ENCODE measurements around the gene CCR9.

Gene CCR9

DNA sequence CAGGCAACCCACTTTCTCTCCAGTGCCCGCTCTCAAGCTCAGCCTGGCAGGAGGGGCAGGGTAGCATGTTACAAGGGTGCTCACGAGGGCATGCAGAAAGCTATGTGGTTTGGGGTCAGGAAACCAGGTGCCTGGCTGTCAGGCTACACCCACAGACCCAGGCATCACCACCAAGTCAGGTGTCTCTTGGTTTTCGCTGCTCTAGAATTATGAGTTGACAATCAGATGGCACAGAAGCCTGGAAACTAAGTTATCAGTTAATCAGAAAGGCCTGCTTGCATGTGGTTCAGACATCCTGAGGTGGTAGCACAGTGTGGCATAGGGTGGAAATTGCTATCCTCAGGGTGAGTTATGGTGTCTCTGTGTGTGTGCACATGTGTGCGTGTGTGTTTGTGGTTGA, 16.2 kb upstream of the CCR9 start:
- H3K27ac ChIP-seq = no peak overlapping the region
- TF ChIP-seq EZH2 (IDR thresholded peaks at IDR 0.05) = no peak
- TF ChIP-seq POLR2AphosphoS5 (IDR thresholded peaks at IDR 0.05; ENCODE audit: borderline replicate concordance, low read depth, low read length) = no peak
- no peak for TF ChIP-seq FOXP2 (optimal IDR thresholded peaks at IDR 0.05; ENCODE audit: control extremely low read depth, extremely low read length, insufficient read depth)
- H3K9me3 ChIP-seq (ENCODE audit: low read depth, low read length) = no peaks in the 10 kb centered on the region
- DNase-seq (ENCODE audit: low read depth, low spot score) = no peak
- no peak overlapping the region for H3K9ac ChIP-seq (ENCODE audit: insufficient read length)
- no peaks in the 10 kb centered on the region for H3K36me3 ChIP-seq (ENCODE audit: insufficient read depth, low read length)
- no peak overlapping the region for H3K4me3 ChIP-seq

DNA sequence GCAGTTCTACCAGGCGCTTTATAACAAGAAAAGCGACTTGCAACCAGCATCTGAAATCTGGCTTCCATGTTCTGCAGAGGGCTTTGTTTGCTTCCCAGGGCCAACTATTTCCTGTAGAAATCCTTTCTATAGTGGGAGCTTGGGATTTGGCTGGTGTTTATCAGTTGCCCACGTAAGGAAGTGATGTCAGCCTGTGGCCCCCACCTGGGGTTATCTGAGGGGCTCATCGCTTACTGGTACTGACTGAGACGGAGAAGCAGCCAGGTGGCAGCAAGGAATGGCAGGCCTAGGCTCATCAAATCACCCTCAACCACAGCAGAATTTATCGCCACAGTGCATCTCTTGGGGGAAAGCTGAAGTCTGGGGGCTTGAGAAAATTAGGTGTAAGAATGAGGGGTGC, 14.6 kb upstream of the CCR9 start:
- TF ChIP-seq EZH2 (IDR thresholded peaks at IDR 0.05) (no peak), FOXP2 (optimal IDR thresholded peaks at IDR 0.05; ENCODE audit: control extremely low read depth, extremely low read length, insufficient read depth) (no peak), POLR2AphosphoS5 (IDR thresholded peaks at IDR 0.05; ENCODE audit: borderline replicate concordance, low read depth, low read length) (no peak)
- no peak for DNase-seq (ENCODE audit: low read depth, low spot score)
- no peaks in the 10 kb centered on the region for H3K9me3 ChIP-seq (ENCODE audit: low read depth, low read length)
- no peak overlapping the region for H3K9ac ChIP-seq (ENCODE audit: insufficient read length)
- H3K4me3 ChIP-seq = no peak overlapping the region
- H3K36me3 ChIP-seq (ENCODE audit: insufficient read depth, low read length) = no peaks in the 10 kb centered on the region
- H3K27ac ChIP-seq = no peak overlapping the region

DNA sequence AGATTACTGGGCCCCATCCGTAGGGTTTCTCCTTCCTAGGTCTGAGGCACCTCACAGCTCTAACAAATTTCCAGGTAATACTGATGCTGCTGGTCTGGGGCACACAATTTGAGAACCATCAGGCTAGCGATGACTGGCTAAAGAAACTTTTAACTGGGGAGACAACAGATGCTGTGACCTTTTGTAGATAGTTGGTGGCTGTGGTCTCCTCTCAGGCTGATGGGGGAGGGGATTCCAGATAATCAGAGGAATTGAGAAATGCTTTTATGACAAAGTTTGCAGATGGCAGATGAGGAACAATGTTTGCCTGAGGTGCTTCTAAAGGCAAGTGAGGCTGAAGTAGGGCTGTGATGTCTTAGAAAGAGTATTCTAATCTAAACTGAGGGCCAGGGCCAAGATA, 13.8 kb upstream of the CCR9 start:
- Histone ChIP-seq H3K9ac (ENCODE audit: insufficient read length) (no peak overlapping the region), H3K36me3 (ENCODE audit: insufficient read depth, low read length) (no peaks in the 10 kb centered on the region), H3K4me3 (no peak overlapping the region), H3K9me3 (ENCODE audit: low read depth, low read length) (no peaks in the 10 kb centered on the region), H3K27ac (no peak overlapping the region)
- TF ChIP-seq FOXP2 (optimal IDR thresholded peaks at IDR 0.05; ENCODE audit: control extremely low read depth, extremely low read length, insufficient read depth) (no peak), POLR2AphosphoS5 (IDR thresholded peaks at IDR 0.05; ENCODE audit: borderline replicate concordance, low read depth, low read length) (no peak), EZH2 (IDR thresholded peaks at IDR 0.05) (no peak)
- no peak for DNase-seq (ENCODE audit: low read depth, low spot score)

DNA sequence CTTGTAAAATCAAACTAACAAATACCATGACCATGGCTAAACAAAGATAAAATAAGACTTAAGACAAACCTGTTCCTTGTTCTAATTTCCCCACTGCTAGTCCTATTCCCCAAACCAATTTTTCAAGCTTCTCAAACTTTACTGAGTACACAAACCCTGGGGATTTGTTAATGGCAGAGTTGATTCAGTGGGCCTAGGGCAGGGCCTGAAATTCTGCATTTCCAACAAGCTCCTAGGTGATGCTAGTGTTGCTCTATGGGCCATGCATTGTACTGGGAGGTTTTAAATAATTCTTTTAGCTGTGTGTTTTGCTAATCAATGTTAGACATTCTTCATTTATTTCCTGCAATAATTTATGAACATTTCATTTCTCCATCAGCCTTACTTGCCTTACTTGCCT, 13.3 kb upstream of the CCR9 start:
- TF ChIP-seq POLR2AphosphoS5 (IDR thresholded peaks at IDR 0.05; ENCODE audit: borderline replicate concordance, low read depth, low read length) (no peak), FOXP2 (optimal IDR thresholded peaks at IDR 0.05; ENCODE audit: control extremely low read depth, extremely low read length, insufficient read depth) (no peak), EZH2 (IDR thresholded peaks at IDR 0.05) (no peak)
- Histone ChIP-seq H3K9ac (ENCODE audit: insufficient read length) (no peak overlapping the region), H3K9me3 (ENCODE audit: low read depth, low read length) (no peaks in the 10 kb centered on the region), H3K27ac (no peak overlapping the region), H3K36me3 (ENCODE audit: insufficient read depth, low read length) (no peaks in the 10 kb centered on the region), H3K4me3 (no peak overlapping the region)
- no peak for DNase-seq (ENCODE audit: low read depth, low spot score)

DNA sequence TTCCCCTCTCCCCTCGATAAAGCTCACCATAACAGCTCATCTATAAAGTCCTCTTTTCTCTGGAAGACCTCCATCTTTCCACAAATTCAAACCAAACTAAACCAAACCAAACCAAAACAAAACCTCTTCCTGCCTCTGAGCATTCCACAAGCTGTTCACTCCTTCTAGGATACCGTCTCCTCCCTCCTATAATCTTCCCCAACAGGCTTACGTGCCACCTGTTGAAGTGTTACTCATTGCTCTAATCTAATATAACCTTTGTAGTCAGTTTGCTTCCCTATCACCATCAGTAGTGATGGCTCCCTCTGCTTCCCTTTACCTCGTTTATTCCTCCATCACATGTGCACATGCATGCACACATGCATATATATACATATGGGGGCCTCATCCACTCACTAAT, 12.7 kb upstream of the CCR9 start:
- H3K9me3 ChIP-seq (ENCODE audit: low read depth, low read length) = no peaks in the 10 kb centered on the region
- DNase-seq (ENCODE audit: low read depth, low spot score) = no peak
- no peak overlapping the region for H3K4me3 ChIP-seq
- TF ChIP-seq POLR2AphosphoS5 (IDR thresholded peaks at IDR 0.05; ENCODE audit: borderline replicate concordance, low read depth, low read length) (no peak), FOXP2 (optimal IDR thresholded peaks at IDR 0.05; ENCODE audit: control extremely low read depth, extremely low read length, insufficient read depth) (no peak)
- H3K9ac ChIP-seq (ENCODE audit: insufficient read length) = no peak overlapping the region
- H3K36me3 ChIP-seq (ENCODE audit: insufficient read depth, low read length) = no peaks in the 10 kb centered on the region
- no peak overlapping the region for H3K27ac ChIP-seq

DNA sequence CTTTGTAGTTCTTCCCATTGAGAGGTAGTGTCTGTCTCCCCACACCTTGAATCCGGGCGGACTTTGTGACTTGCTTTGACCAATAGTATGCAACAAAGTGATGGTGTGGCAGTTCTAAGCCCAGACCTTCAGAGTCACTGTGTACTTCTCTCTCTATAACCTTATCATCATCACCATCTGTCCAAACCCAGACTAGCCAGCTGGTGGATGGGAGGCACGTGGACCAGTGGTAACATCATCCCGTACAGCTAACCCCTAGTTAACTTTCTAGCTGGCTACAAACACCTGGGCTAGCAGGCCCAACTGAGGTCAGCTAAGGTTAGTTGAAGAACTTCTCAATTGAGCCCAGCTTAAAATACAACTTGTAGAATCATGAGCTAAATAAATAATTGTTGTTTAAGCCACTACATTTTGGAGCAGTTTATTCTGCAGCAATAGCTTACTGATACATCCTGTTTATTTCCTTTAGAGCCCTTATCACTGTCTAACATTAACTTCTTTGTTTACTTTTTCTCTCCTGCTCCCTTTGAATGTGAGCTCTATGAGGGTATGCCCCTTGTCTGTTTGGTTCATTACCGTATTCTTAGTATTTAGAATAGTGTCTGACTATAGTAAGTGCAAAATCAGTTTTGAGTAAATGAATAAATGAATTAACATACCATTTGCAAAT, 11.5 kb upstream of the CCR9 start:
- Histone ChIP-seq H3K27ac (no peak overlapping the region), H3K9ac (ENCODE audit: insufficient read length) (no peak overlapping the region), H3K4me3 (no peak overlapping the region), H3K36me3 (ENCODE audit: insufficient read depth, low read length) (no peaks in the 10 kb centered on the region), H3K9me3 (ENCODE audit: low read depth, low read length) (no peaks in the 10 kb centered on the region)
- no peak for DNase-seq (ENCODE audit: low read depth, low spot score)
- TF ChIP-seq EZH2 (IDR thresholded peaks at IDR 0.05) (no peak), FOXP2 (optimal IDR thresholded peaks at IDR 0.05; ENCODE audit: control extremely low read depth, extremely low read length, insufficient read depth) (no peak), POLR2AphosphoS5 (IDR thresholded peaks at IDR 0.05; ENCODE audit: borderline replicate concordance, low read depth, low read length) (no peak)

DNA sequence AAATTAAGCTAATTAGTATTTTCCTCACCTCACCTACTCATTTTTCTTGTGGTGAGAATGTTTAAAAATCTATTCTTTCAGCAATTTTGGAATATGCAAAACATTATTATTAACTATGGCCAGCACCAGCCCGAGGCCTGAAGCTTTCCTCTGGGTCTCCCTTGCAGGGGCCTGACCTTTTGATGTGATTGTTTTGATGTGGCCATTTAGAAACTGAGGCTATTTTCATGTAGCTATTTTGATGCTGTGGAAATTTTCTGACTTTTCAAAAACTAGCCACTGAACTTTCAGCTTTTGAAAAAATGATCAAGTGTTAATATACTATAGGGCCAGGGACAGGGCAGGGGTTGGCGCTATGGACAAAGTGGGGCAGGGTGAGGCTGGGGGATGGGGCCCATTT, 8.2 kb upstream of the CCR9 start:
- no peak for DNase-seq (ENCODE audit: low read depth, low spot score)
- TF ChIP-seq EZH2 (IDR thresholded peaks at IDR 0.05) = no peak
- H3K9me3 ChIP-seq (ENCODE audit: low read depth, low read length) = no peaks in the 10 kb centered on the region
- H3K4me3 ChIP-seq = no peak overlapping the region
- no peaks in the 10 kb centered on the region for H3K36me3 ChIP-seq (ENCODE audit: insufficient read depth, low read length)
- H3K9ac ChIP-seq (ENCODE audit: insufficient read length) = no peak overlapping the region
- H3K27ac ChIP-seq = no peak overlapping the region

DNA sequence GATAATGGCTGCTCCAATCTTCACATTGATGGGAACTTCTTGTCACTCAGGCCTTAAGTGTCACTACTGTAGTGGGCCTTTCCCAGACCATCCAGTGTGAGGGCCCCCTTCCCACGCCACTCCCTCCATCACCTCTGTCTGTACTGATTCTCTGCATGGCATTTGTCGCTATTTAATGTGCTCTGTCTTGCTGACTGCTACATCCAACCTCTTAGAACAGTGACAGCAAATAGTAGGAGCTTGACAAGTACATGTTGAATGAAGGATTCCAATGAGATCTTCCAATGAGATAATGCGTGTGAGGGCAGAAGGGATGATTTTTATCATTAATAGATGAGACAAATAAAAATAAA, 5.6 kb upstream of the CCR9 start:
- H3K9me3 ChIP-seq (ENCODE audit: low read depth, low read length) = no peaks in the 10 kb centered on the region
- TF ChIP-seq EZH2 (IDR thresholded peaks at IDR 0.05) = no peak
- TF ChIP-seq FOXP2 (optimal IDR thresholded peaks at IDR 0.05; ENCODE audit: control extremely low read depth, extremely low read length, insufficient read depth) = no peak
- no peak for TF ChIP-seq POLR2AphosphoS5 (IDR thresholded peaks at IDR 0.05; ENCODE audit: borderline replicate concordance, low read depth, low read length)
- no peak overlapping the region for H3K9ac ChIP-seq (ENCODE audit: insufficient read length)
- no peak for DNase-seq (ENCODE audit: low read depth, low spot score)
- no peaks in the 10 kb centered on the region for H3K36me3 ChIP-seq (ENCODE audit: insufficient read depth, low read length)
- no peak overlapping the region for H3K4me3 ChIP-seq
- no peak overlapping the region for H3K27ac ChIP-seq
